HG03135 (cell line): ENCODE results near the gene CAMK1D.

ENCODE experiments used
- ATAC-seq: cut with Tn5 transposase; IDR thresholded peaks from one replicate; pipeline ENCODE4 v1.9.1; 2021; ENCODE audit warnings: mild to moderate bottlenecking, moderate library complexity; ENCODE audit not compliant: unreplicated experiment

Gene CAMK1D

GRCh38 chr10:12459340-12459739 is 110.0 kb downstream of the CAMK1D start:
- ATAC-seq = no peak

GRCh38 chr10:12459762-12460161 is 110.4 kb downstream of the CAMK1D start:
- no peak for ATAC-seq

- ATAC-seq = no peak
Measured at GRCh38 chr10:12463459-12463838, 114.1 kb downstream of the CAMK1D start.

- no peak for ATAC-seq
Measured at GRCh38 chr10:12465385-12466136, 116.2 kb downstream of the CAMK1D start.

- ATAC-seq = no peak
Measured at GRCh38 chr10:12466704-12467305, 117.5 kb downstream of the CAMK1D start.

- no peak for ATAC-seq
Measured at GRCh38 chr10:12469345-12469744, 120.0 kb downstream of the CAMK1D start.

- no peak for ATAC-seq
Measured at GRCh38 chr10:12470719-12471118, 121.4 kb downstream of the CAMK1D start.

GRCh38 chr10:12471135-12471534 is 121.8 kb downstream of the CAMK1D start:
- no peak for ATAC-seq

- no peak for ATAC-seq
Measured at GRCh38 chr10:12473491-12473890, 124.1 kb downstream of the CAMK1D start.

- ATAC-seq = no peak
Measured at GRCh38 chr10:12474727-12475412, 125.5 kb downstream of the CAMK1D start.

- no peak for ATAC-seq
Measured at GRCh38 chr10:12476656-12477055, 127.3 kb downstream of the CAMK1D start.

GRCh38 chr10:12479437-12479844 is 130.1 kb downstream of the CAMK1D start:
- no peak for ATAC-seq

- no peak for ATAC-seq
Measured at GRCh38 chr10:12479924-12480323, 130.6 kb downstream of the CAMK1D start.

GRCh38 chr10:12480440-12480839 is 131.1 kb downstream of the CAMK1D start:
- ATAC-seq = no peak

- ATAC-seq = no peak
Measured at GRCh38 chr10:12481924-12482323, 132.6 kb downstream of the CAMK1D start.

- ATAC-seq = no peak
Measured at GRCh38 chr10:12482587-12482986, 133.2 kb downstream of the CAMK1D start.

GRCh38 chr10:12484002-12484918 is 134.9 kb downstream of the CAMK1D start:
- no peak for ATAC-seq

GRCh38 chr10:12484941-12485805 is 135.8 kb downstream of the CAMK1D start:
- peak; percentile 55 for ATAC-seq

GRCh38 chr10:12487366-12487765 is 138.0 kb downstream of the CAMK1D start:
- no peak for ATAC-seq

- ATAC-seq = no peak
Measured at GRCh38 chr10:12488626-12489025, 139.3 kb downstream of the CAMK1D start.
